GM19463 (cell line): ENCODE data around the gene MMP2.

Experiments used
- ATAC-seq: cut with Tn5 transposase; IDR thresholded peaks from one replicate; pipeline ENCODE4 v1.9.1; 2021; ENCODE audit warnings: mild to moderate bottlenecking, moderate library complexity; ENCODE audit not compliant: unreplicated experiment

The MMP2 gene

GRCh38 chr16:55510185-55510805, 31.3 kb downstream of the MMP2 start:
- no peak for ATAC-seq

GRCh38 chr16:55512941-55513340, 33.9 kb downstream of the MMP2 start:
- ATAC-seq, result no peak

- no peak for ATAC-seq
Observed at GRCh38 chr16:55513616-55514015, 34.6 kb downstream of the MMP2 start.

GRCh38 chr16:55515111-55515510, 36.1 kb downstream of the MMP2 start:
- no peak for ATAC-seq

GRCh38 chr16:55521792-55522191, 42.8 kb downstream of the MMP2 start:
- no peak for ATAC-seq

GRCh38 chr16:55526441-55526840, 47.4 kb downstream of the MMP2 start:
- no peak for ATAC-seq

- no peak for ATAC-seq
Observed at GRCh38 chr16:55527885-55528284, 48.9 kb downstream of the MMP2 start.

GRCh38 chr16:55529018-55529417, 50.0 kb downstream of the MMP2 start:
- no peak for ATAC-seq

GRCh38 chr16:55530316-55530856, 51.4 kb downstream of the MMP2 start:
- no peak for ATAC-seq

GRCh38 chr16:55532227-55532626, 53.2 kb downstream of the MMP2 start:
- no peak for ATAC-seq

GRCh38 chr16:55534756-55535155, 55.8 kb downstream of the MMP2 start:
- no peak for ATAC-seq

- ATAC-seq, result no peak
Observed at GRCh38 chr16:55539049-55539448, 60.1 kb downstream of the MMP2 start.

GRCh38 chr16:55539488-55539887, 60.5 kb downstream of the MMP2 start:
- no peak for ATAC-seq

- ATAC-seq, result no peak
Observed at GRCh38 chr16:55540221-55540620, 61.2 kb downstream of the MMP2 start.

GRCh38 chr16:55542459-55543082, 63.6 kb downstream of the MMP2 start:
- ATAC-seq, result no peak

- ATAC-seq, result no peak
Observed at GRCh38 chr16:55543472-55543871, 64.5 kb downstream of the MMP2 start.

- ATAC-seq, result no peak
Observed at GRCh38 chr16:55552621-55553020, 73.6 kb downstream of the MMP2 start.

- no peak for ATAC-seq
Observed at GRCh38 chr16:55555436-55555835, 76.4 kb downstream of the MMP2 start.
